RKO (cell line): ENCODE data around the gene SLC45A3.
A peak's percentile ranks its signal among the peaks of the same experiment; 100 is the strongest.
"Not testable (repeated sequence)": the region's sequence is repeated elsewhere in the genome, so short reads cannot be mapped to it uniquely, and the experiment has no call there.

Experiments
- DNase-seq: peaks from one replicate; pipeline ENCODE4 v3.0.0-alpha.2; 2016; ENCODE audit warnings: low spot score

Gene SLC45A3

DNA sequence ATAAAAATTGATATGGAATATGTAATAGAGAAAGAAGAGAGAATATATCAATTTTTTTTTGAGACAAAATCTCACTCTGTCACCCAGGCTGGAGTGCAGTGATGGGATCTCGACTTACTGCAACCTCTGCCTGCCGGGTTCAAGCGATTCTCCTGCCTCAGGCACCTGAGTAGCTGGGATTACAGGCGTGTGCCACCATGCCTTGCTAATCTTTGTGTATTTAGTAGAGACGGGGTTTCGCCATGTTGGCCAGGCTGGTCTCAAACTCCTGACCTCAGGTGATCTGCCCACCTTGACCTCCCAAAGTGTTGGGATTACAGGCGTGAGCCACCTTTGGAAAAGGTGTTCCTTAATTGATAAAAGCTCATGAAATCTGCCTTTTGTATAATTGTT lies 44.2 kb downstream of the SLC45A3 start:
- not testable (repeated sequence) for DNase-seq

DNA sequence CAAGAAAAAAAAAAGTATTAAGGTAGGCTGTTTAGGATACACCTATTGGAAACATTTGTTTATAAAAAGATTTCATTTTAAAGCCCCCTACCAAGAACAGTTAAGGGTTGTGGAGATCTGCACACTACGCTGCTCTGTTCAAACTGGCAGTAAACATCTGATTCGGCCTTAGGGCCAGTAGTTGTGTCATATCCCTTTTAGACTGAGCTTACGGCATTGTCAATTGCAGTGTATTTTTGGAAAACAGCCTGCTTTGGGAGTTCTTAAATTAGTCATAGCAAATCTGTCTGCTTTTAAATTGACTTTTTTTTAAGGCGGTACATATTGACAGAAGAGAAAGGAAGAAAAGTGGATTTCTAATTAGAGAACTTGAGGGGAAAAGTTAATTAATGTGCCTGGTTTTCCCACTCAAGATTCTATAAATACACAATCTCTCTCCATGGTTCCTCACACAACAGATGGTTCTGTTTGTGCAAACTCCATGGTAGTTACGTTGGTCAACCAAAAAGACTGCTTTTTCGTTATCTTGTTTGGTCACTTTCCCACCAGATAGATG lies 46.8 kb downstream of the SLC45A3 start:
- DNase-seq, result peak; percentile 33

DNA sequence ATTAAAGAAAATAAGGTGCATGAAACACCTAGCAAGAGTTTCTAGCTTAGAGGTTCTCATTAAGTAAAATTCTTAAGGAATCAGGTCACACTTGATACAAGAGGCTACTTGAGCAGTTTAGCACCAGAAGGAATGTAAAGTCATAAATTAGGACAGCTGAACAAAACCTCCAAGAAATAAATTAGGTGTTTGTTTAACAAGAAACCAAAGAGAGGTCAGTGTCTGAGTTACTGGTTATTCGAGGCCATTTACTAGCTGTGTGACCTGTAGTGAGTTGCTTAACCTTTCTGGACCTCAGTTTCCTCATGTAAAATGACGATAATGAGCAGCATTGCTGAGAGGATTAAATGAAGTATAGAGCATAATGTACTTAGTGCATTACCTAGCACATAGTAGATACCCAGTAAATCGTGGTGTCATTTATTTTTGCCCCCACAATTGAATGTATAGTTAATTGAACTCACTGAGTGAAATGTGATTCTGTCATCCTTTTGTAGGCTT lies 47.6 kb downstream of the SLC45A3 start:
- peak; percentile 21 for DNase-seq

DNA sequence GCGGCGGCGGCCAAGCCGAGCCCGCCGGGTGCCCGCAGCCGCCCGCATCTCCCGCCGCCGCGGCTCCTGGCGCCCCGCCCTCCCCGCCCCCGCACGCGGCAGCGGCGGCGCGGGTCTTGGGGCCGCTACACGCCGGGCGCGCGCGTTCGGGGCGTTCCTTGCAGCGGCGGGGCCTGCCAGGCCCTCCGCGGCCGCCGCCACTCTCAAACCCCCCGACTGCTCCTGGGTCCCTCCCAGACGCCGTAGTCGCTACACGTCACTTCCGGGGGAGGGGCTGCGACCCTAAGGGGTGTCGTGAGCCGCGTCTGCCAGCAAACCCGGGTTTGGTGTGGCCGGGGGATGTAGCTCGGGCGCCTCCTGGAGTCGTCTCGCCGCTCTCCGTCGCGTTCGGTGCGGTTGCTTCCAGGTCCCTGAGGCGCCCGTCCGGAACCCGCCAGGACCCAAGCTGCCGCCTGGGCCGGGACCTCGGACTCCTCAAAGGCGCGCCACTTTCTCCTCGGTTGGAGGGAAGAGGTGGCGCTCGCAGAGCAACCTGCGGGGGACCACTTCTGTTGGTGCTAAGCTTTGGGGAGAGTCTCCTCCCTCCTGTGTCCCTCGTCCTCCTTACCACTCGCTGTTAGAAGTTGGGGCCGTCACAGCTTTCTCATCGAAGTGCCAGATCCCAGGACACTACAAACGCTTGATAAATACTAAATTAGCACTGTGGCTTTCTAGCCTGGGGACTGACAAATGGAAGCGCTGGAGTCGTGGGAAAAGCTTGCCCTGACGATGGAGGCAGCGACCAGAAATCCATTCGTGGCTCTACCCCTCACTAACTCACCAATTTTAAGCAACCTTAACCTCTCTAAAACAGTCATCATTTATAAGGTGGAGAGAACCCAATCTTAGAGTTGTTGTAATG lies 48.3 kb downstream of the SLC45A3 start, which contains the start of gene ELK4:
TSS of gene ELK4 (minus strand) at position 244 of the 901 bp plus-strand sequence. CDS start 8,129 bp downstream, outside the sequence.
- peak; percentile 97 for DNase-seq

DNA sequence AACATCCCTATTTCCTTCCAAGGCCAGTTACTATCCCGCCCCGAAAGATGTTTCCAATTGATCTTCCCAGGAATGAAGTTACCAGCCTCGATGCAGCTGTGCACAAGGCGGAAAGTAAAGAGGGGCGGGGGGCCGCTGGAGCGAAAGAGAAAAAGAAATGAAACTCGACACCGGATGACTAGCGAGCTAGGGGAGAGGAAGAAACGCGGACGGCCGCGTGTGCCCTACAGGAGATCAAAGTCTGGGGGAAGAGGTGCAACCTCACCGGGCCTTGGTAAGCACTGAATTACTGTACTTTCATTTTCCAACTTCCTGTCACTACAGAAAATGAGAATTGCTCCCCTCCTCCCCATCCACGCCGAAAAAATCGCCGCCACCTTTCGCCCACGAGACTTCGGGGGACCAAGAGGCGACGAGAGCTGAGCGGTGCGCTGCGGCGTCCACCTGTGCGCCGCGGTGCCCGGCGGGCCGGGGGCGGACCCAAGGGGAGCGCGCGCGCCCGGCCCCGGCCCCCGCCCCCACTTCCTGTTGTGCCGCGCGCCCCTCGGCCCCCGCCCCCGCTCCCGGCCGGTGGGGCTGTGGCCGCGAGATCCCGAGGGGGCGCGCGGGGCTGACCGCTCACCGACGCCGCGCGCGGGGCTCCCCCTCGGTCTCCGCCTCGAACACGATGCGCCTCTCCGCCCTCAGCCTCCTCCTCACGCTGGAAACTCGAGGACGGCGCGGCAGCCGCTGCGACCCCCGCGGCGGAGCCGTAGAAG lies 49.1 kb downstream of the SLC45A3 start:
- peak; percentile 86 for DNase-seq

DNA sequence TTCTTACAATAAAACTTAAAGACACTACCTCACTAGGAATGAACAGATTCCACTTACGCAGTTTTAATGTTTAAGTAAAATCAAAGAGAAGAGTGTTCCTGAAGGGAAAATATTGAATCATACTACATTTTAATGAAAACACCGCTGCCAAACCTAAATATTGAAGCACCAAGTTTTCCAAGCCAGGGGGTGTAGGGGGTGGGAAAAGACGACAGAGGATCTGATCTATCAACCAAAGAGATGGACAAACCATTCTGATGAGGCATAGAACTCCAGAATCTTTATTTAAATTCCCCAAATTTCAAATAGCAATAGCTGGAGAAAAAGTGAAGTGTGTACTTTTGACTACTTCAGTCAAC lies 49.7 kb downstream of the SLC45A3 start:
- no peak for DNase-seq

DNA sequence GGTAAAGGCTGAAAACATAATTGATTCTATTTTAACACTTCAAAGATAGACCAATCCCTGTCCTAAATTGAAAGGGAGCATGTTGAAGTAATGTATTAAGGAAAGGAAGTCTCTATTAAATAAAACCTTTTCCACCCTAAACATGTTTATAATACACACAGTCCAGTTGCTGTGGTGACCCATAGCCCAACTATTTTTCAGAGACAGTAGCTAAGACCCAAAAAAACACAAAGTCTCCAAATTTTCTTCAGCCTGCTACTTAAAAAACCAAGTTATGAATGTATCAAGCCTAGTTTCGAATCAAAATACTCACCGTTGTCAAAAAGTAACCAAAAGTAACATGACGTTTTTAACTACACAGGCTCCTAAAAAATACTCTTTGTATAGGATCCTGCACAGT lies 50.1 kb downstream of the SLC45A3 start:
- peak; percentile 59 for DNase-seq

DNA sequence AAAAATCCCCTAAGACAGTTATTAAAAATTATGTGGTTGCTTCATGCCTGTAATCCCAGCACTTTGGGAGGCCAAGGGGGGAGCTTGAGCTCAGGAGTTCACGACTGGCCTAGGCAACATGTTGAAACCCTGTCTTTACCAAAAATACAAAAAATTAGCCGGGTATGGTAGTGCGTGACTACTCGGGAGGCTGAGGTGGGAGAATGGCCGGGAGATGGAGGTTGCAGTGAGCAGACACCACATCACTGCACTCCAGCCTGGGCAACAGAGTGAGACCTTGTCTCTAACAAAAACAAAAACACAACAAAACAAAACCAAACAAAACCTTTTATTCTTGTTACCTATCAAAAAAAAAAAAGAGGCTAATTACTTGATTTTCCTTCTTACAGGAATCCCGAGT lies 50.6 kb downstream of the SLC45A3 start:
- no peak for DNase-seq

DNA sequence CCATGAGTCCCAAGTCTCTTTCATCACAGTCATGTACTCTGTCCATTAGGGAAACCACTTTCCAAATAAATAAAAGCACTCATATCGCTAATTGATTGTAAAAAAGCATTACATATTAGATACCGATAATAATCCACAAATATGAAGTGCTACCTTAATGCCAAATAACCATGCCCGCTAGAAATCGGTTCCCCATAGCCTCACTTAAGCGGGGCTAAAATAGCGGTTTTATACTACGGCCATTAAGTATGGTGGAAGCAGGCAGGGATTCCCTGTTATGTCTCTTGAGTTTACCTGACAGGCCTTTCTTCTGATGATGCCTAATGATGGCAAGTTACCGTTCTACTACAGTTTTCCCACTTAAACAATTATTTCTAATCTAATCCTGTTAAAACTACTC lies 52.4 kb downstream of the SLC45A3 start:
- no peak for DNase-seq

DNA sequence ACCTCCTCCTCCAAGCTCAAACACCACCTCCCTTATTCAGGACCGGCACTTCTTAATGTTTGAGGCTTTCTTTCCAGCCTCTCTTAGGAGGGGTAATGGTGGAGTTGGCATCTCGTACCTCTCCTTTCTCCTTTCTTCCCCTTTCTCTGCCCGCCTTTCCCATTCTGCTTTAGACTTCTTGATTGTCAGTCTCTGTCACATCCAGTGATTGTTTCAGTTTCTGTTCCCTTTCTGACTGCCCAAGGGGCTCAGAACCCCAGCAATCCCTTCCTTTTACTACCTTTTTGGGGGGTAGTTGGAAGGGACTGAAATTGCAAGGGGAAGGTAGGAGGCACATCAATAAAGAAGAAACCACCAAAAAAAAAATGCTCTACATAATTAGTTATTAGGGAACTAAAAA lies 54.1 kb downstream of the SLC45A3 start:
- DNase-seq, result no peak

DNA sequence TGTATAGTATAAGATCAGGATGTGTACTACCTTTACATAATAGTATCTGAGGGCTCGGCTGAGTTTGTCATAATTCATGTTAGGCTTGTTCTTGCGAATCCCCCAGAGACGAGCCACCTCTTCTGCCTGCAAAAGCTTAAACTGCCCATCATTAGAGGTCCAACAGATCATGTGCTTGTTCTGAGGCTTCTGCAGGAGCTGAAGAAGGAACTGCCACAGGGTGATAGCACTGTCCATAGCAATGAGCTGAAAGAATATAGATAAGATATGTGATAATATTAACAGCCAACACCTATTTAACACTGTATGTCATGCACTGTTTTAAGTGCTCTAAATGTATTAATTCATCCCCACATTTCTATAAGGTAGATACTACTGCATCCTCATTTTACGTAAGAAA lies 56.7 kb downstream of the SLC45A3 start:
- DNase-seq, result no peak

DNA sequence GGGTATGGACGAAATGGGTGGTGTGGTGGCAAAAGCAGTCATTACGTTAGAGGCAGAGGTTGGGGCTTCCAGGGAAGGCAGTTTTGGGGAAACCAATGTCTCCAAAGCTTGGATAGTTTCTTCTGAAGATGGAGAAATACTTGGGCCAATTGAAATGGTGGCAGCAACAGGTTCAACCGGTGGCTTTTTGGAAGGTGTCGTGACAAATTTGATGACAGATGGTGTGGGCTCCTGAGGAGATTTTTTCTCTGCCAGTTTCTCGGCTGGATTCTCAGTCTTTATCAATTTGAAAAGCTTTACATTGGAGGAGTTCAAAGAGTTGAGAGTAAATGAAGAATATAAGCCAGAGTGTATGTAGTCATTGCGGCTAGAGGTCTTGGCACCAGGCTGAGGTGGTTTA lies 60.0 kb downstream of the SLC45A3 start:
- DNase-seq, result no peak

DNA sequence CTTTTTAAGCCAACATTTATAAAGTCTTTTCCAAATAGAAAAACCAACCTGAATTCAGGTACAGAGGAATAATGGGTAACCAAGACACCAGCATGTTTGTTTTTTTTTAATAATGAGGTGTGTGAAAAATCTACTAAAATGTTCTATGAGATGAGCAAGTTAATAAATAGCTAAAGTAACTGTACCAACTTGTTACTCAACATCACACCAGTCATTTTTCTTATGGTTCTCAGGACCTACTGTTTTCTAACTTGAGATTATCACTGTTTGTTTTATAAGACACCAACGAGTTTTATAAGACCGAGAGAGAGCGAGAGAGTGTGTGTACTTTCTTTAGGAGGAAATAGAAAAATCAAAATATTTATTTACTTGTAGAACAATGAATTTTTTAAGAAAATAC lies 60.9 kb downstream of the SLC45A3 start:
- DNase-seq, result no peak

DNA sequence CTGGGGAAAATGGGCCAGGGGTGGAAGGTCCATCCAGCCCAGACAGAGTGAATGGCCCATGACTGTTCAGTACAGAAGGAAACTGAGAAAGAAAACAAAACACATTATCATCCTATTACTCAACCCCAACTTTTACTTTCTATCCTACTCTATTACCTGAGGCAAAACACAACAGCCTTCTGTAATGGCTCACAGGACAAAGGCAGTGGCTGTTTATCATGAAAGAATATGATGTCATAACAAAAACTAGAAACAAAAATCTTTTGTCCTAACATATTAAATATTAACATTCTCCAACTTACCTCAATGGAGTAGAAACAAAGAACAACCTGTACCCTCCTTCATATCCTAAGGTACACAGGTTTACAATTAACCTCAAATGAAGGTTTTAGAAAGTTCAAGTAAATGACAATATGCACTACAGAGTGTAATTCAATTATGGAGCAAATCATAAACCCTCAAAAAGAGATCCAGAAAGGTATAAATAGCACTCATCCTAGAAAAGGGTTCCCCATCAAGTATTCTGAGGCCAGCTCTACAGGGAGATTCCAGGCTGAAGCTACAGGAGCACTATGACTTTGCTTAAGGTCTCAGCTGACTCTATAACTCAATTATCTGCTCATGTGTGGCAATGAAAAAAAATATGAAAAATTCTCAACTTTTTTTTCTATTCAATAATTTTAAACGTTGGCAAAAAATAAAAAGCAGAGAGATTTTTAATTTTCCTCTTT lies 63.6 kb downstream of the SLC45A3 start:
- DNase-seq, result no peak

DNA sequence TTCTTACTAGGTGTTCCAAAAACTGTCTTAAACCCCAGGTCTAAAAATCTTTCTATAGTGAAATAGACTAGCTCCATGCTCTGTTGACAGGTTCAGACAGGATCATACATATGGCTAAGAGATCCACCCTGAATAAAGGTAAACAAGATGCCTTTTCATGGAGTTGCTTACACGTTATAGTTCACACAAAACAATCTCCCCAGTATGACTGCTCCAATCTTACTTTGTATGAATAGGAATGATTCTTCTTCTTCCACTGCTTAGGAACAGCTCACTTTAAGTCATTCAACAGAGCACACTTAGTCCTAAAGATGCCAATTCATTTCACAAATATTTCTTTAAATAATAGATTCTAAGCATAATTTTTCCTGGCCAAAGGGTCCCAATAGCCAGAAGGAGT lies 64.5 kb downstream of the SLC45A3 start:
- no peak for DNase-seq

DNA sequence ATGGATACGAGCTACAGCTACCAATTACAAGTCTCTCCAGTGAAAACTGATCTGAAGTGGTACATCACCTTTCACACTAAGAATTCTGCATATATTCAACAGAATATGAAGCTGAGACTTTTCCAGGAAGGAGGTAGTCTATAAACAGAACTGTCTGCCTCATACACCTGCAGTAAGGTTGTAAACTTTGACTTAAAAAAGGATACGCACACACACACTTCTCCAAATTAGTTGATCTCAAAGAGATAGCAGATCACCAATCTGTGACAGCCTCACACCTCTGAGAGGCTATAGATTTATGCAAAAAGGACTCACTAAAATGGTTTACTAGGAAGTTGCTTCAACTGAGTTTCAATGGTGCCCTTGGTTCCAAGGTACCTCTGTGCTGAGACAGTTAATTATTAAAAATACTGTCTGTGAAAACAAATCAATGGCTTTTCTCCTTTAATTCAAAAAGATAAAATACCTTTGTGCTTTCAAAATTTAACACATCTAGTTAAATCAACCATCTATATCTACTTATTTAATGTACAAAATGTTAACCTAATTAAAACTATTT lies 66.4 kb downstream of the SLC45A3 start:
- DNase-seq, result no peak

DNA sequence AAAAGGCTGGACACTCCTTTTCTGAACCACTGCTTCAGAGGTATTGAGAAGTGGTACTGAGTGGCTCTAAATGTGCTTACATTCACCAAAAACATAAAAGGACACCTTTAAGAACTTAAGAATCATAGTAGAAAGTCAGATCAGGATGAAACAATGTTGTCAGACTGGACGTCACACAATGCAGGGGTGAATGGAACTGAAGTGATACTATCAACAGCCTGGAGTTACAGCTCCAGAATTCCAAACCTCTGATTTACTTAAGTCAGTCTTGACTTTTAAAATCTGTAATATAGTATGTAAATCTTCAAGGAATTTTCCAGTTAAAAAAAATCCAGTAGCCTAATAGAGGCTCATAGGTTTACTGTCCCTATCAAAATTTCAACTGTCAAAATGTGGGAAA lies 67.8 kb downstream of the SLC45A3 start:
- DNase-seq, result no peak

DNA sequence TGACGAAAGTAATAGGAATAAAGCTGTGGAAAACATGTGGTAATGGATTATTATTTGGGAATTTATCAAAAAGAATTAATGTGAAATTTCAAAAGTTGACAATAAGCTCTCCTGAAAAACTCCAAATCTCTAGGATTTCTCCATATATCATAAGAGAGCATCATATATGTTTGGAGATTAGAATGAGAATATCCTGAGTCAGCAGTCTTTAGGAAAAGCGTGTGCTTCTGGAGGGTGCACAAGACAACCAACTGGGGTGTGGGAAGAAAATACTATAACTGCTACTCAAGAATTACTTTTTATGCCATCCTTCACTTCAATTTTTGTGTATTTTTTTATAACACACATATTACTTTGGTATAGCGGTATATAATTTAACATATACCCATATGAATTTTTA lies 68.2 kb downstream of the SLC45A3 start:
- no peak for DNase-seq

DNA sequence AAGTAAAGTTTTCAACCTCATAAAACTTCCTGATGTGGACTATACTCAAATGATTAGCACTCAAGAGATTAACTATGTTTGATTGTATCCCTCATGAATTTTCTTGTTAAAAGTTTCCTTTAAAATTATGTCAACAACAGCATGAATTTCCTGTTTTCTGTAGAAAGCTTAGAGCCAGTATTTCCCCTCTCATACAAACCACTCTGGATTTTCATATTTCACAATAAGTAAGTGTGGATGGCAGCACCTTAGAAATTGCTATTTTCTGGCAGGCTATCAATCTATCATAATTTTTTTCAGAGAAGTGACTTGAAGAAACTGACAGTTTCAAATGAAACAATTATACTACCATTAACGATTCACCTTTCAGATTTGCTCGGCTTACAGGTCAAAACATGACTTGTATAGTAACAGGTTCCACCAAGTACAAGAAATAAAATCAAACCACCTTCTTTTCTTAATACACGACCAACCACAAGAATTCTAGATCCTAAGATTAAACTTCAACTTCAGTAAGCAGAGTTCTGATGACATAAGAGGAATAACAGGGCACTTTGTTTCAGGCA lies 69.3 kb downstream of the SLC45A3 start:
- no peak for DNase-seq

DNA sequence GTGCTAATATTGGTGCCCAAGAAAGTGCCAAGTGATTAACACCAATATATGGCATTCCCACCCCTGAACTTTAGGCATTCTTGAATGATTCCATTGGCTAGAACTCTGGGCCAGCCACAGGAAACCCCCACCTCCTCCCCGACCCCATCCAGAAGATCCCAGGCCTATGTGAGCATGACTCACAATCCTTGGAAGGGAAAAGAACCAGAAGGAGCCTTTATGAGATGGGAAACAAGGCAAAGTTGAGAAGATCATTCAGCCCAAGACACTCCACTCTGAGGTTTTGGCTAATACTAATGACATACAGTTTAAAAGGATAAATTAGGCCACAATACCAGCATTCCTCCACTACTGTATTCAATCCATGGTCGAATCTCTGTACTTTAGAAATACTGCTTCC lies 70.3 kb downstream of the SLC45A3 start:
- no peak for DNase-seq
